GM19468 (cell line): ENCODE results near the gene SEC23A.

Experiments
- ATAC-seq: cut with Tn5 transposase; IDR thresholded peaks from one replicate; pipeline ENCODE4 v1.9.1; 2021; ENCODE audit warnings: mild to moderate bottlenecking, moderate library complexity, moderate number of reproducible peaks; ENCODE audit not compliant: unreplicated experiment; ENCODE audit errors: extremely low read depth

The SEC23A gene

DNA sequence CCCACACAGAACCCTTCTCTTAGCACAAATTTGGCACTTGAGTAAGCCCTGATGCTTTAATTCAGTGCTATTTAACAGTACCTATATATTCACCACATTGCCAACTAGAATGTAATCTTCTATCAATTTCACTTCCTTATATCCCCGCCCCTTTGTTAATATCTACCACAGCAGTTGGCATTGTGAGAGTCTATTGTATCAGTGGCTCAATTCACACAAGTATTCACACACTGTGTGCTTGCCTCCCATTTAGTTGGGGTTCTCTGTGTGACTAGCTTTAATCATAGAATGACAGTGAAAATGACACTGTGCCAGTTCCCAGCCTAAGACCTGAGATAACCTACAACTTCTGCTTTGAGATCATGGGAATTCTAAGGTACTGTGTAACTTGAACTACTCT, 103.1 kb downstream of the SEC23A start:
- ATAC-seq, result no peak

DNA sequence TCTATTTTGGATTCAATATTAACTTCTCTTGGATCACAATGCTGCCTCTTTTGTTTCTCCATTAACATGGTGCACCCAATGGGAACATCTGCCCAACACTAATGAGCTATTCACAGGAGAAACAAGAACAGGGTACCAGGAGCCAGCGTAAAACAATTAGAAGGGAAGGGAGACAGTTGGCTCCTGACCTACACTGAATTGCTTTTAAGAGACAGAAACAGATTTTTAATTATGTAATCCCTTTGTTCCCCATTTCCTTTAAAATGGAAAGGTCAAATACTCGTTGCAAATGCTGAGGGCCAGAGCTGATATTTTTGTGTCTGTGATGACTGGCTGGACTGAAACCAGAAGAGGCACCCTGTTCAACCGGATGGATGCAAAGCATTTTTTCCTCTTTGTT, 108.3 kb downstream of the SEC23A start:
- no peak for ATAC-seq

- no peak for ATAC-seq
Measured at GRCh38 chr14:38993981-38994380, 109.1 kb downstream of the SEC23A start.

- no peak for ATAC-seq
Measured at GRCh38 chr14:38992067-38992844, 110.8 kb downstream of the SEC23A start.

DNA sequence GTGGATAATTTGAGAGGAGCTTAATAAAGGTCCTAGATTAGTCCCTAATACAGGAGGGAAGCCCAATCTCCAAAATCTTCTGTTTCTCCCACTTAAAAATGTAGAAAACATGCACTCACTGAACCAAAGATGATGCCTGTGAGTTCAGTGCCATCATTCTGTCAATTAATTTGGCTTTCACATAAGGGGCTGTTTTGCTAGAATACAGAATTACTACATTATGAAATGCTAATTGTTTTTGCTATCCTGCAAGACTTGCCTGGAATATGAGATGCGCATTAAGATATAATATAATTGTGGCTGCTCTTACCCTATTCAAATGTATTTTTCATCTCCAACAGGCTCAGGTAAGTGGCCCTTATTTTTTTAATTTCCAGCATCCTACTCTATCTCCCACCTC, 111.7 kb downstream of the SEC23A start:
- ATAC-seq, result no peak

DNA sequence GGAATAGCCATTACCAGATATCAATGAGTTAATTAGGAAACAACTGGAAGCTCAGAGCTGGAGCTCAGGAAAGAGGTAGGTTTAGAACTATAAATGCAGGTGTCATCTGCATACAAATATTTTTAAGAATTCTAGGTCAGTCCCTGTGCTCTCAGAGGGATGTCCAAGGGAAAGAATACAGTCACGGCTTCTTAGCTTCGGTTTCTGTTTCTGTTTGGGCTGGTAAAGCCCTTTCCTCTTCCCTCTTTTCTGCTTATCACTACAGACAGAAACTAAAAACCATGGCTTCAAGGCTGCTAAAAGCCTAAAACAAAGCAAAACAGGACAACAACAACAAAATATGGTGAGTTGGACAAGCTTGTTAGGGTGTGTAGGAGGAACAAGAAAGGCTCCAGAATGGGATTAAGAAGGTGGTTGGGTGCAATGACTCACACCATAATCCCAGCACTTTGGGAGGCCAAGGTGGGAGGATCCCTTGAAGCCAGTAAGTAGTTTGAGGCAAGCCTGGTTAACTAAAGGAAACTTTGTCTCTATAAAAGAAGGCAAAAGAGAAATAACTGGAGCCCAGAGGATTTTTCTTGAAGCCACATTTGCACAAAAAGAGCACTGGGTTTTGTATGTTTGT, 113.0 kb downstream of the SEC23A start:
- ATAC-seq, result peak; percentile 70

DNA sequence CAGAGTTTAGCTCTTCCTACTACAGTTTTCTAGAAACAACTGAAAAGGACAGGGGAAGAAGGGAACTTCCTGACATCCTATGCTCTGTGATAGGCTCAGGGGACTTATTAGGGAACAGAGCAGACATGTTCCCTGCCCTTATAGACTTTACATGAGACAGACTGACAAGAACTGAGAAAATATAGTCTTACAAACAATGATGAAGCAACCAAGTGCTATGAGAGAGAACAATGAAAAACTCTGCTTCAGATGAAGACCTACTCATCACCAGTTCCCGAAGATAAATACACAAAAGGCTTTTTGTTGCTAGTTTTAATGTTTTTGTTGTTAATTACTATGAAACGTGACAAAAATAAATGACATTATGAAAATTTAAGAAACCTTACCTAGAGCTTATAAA, 115.3 kb downstream of the SEC23A start:
- no peak for ATAC-seq

- no peak for ATAC-seq
Measured at GRCh38 chr14:38982837-38983236, 120.2 kb downstream of the SEC23A start.

DNA sequence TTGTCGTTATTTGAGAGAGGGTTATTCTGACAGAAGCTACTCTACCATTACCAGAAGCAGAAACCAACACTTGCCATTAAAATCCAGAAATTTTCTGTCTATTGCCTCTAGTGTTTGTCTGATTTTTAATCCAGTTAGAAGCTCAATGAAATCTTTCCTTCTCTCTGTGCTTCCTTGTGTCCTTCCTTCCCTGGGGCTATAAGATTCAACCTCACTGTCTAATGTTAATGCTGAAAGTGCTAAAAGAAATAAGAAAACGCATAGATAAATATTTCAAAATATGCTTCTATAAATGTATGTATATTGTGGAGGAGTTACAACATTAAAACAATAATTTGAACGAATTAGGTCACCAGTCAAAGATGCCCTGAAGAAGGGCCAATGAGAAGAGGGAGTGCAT, 120.8 kb downstream of the SEC23A start:
- no peak for ATAC-seq
